H9 (cell line): Measurements from ENCODE around the gene RBPJ. TPM values are rescaled to one million over a fixed set of nuclear protein-coding genes. Genes with fewer than 3 reads are reported as not detected.

Source experiments
- DNase-seq: peaks from one replicate; pipeline ENCODE4 v3.0.0-alpha.2; 2017
- H2AFZ ChIP-seq: one replicate; pipeline ENCODE4 v1.6.1; 2013; ENCODE audit warnings: mild to moderate bottlenecking, low read length, control low read depth, moderate library complexity
- H2AK5ac ChIP-seq: 2 replicates; pipeline ENCODE4 v1.6.1; 2013; ENCODE audit warnings: low read length, control low read depth, mixed read lengths; ENCODE audit not compliant: insufficient read length
- H2BK120ac ChIP-seq: one replicate; pipeline ENCODE4 v1.6.1; 2013; ENCODE audit warnings: low read depth, mild to moderate bottlenecking, low read length, control low read depth, inconsistent platforms; ENCODE audit not compliant: poor library complexity, severe bottlenecking
- H2BK12ac ChIP-seq: 2 replicates; pipeline ENCODE4 v1.6.1; 2013; ENCODE audit warnings: low read length, control low read depth, mixed read lengths, low read depth; ENCODE audit not compliant: insufficient read length
- H2BK15ac ChIP-seq: 2 replicates; pipeline ENCODE4 v1.6.1; 2013; ENCODE audit warnings: low read depth, low read length, control low read depth
- H2BK20ac ChIP-seq: one replicate; pipeline ENCODE4 v1.6.1; 2013; ENCODE audit warnings: low read depth, mild to moderate bottlenecking, low read length, control low read depth, inconsistent platforms; ENCODE audit not compliant: poor library complexity, severe bottlenecking
- H2BK5ac ChIP-seq: 2 replicates; pipeline ENCODE4 v1.6.1; 2013; ENCODE audit warnings: low read length, control low read depth, mixed read lengths; ENCODE audit not compliant: insufficient read length
- H3K14ac ChIP-seq: 2 replicates; pipeline ENCODE4 v1.6.1; 2013; ENCODE audit warnings: low read length, control low read depth; ENCODE audit not compliant: insufficient read depth
- H3K18ac ChIP-seq: 2 replicates; pipeline ENCODE4 v1.6.1; 2013; ENCODE audit warnings: low read depth, mild to moderate bottlenecking, mixed read lengths, low read length, control low read depth; ENCODE audit not compliant: insufficient read length
- H3K23ac ChIP-seq: 2 replicates; pipeline ENCODE4 v1.6.1; 2013; ENCODE audit warnings: low read length, control low read depth, mixed read lengths, low read depth; ENCODE audit not compliant: insufficient read length
- H3K23me2 ChIP-seq: 2 replicates; pipeline ENCODE4 v1.6.1; 2013; ENCODE audit warnings: low read depth, mild to moderate bottlenecking, mixed read lengths, low read length, control low read depth; ENCODE audit not compliant: insufficient read length, poor library complexity, severe bottlenecking
- H3K27ac ChIP-seq: 2 replicates; pipeline ENCODE4 v1.5.1; 2013; ENCODE audit warnings: low read length, control low read depth, mixed read lengths, low read depth; ENCODE audit not compliant: insufficient read length
- H3K27me3 ChIP-seq: 2 replicates; pipeline ENCODE4 v1.6.1; 2013; ENCODE audit warnings: low read length, control low read depth, inconsistent platforms; ENCODE audit not compliant: insufficient read depth
- H3K4ac ChIP-seq: 2 replicates; pipeline ENCODE4 v1.6.1; 2013; ENCODE audit warnings: low read depth, mild to moderate bottlenecking, control low read depth, inconsistent platforms, low read length, moderate library complexity
- H3K4me1 ChIP-seq: 2 replicates; pipeline ENCODE4 v1.6.1; 2013; ENCODE audit warnings: low read length, control low read depth, inconsistent platforms; ENCODE audit not compliant: insufficient read depth
- H3K4me2 ChIP-seq: 2 replicates; pipeline ENCODE4 v1.6.1; 2013; ENCODE audit warnings: low read length, control low read depth, mixed read lengths; ENCODE audit not compliant: insufficient read length, insufficient read depth
- H3K56ac ChIP-seq: 2 replicates; pipeline ENCODE4 v1.6.1; 2013; ENCODE audit warnings: low read depth, mild to moderate bottlenecking, mixed read lengths, low read length, control low read depth; ENCODE audit not compliant: insufficient read length
- H3K79me1 ChIP-seq: 2 replicates; pipeline ENCODE4 v1.6.1; 2013; ENCODE audit warnings: low read depth, mild to moderate bottlenecking, moderate library complexity, low read length, control low read depth, inconsistent platforms; ENCODE audit not compliant: insufficient read depth, poor library complexity, severe bottlenecking
- H3K79me2 ChIP-seq: 2 replicates; pipeline ENCODE4 v1.6.1; 2013; ENCODE audit warnings: low read length, control low read depth, inconsistent platforms; ENCODE audit not compliant: insufficient read depth
- H3K9ac ChIP-seq: 2 replicates; pipeline ENCODE4 v1.6.1; 2013; ENCODE audit warnings: low read length, control low read depth, mixed read lengths; ENCODE audit not compliant: insufficient read length; ENCODE audit errors: extremely low read depth
- H3K9me3 ChIP-seq: one replicate; pipeline ENCODE4 v1.6.1; 2013; ENCODE audit warnings: low read depth, low read length, inconsistent platforms; ENCODE audit not compliant: control insufficient read depth
- H3T11ph ChIP-seq: one replicate; pipeline ENCODE4 v1.6.1; 2013; ENCODE audit warnings: mild to moderate bottlenecking, low read length, control low read depth, inconsistent platforms
- H4K20me1 ChIP-seq: one replicate; pipeline ENCODE4 v1.6.1; 2013; ENCODE audit not compliant: control insufficient read depth, insufficient read length, insufficient read depth
- H4K5ac ChIP-seq: 2 replicates; pipeline ENCODE4 v1.6.1; 2013; ENCODE audit warnings: low read depth, mild to moderate bottlenecking, mixed read lengths, low read length, control low read depth; ENCODE audit not compliant: insufficient read length
- H4K8ac ChIP-seq: replicated peaks from 2 replicates; pipeline ENCODE4 v1.6.1; 2013; ENCODE audit warnings: low read length, control low read depth, mixed read lengths, low read depth; ENCODE audit not compliant: insufficient read length
- H4K91ac ChIP-seq: 2 replicates; pipeline ENCODE4 v1.6.1; 2013; ENCODE audit warnings: low read depth, mild to moderate bottlenecking, moderate library complexity, mixed read lengths, low read length, control low read depth; ENCODE audit not compliant: insufficient read length
- H3K27ac Mint-ChIP-seq, 3 experiments: 2 replicates in 2 of 3; 3 replicates in 1 of 3; pipeline ENCODE4 v1.8.0; 2020 to 2021; ENCODE audit warnings: mixed read lengths in 3 of 3, mild to moderate bottlenecking in 1 of 3, moderate library complexity in 1 of 3
- H3K27me3 Mint-ChIP-seq: 2 replicates; pipeline ENCODE4 v1.8.0; 2021; ENCODE audit warnings: low read depth, mild to moderate bottlenecking, moderate library complexity, mixed read lengths
- H3K36me3 Mint-ChIP-seq, 3 experiments: 2 replicates in 2 of 3; 3 replicates in 1 of 3; pipeline ENCODE4 v1.8.0; 2020 to 2021; ENCODE audit warnings: low read depth in 3 of 3, mixed read lengths in 3 of 3; ENCODE audit not compliant: insufficient read depth in 1 of 3
- H3K4me1 Mint-ChIP-seq, 2 experiments: 2 replicates each; pipeline ENCODE4 v1.8.0; 2020; ENCODE audit warnings: mixed read lengths in 2 of 2
- H3K4me3 Mint-ChIP-seq, 2 experiments: 2 replicates in 1 of 2; 3 replicates in 1 of 2; pipeline ENCODE4 v1.8.0; 2020 to 2021; ENCODE audit warnings: mild to moderate bottlenecking in 2 of 2, mixed read lengths in 2 of 2, moderate library complexity in 1 of 2
- H3K9me3 Mint-ChIP-seq, 2 experiments: 2 replicates in 1 of 2; 3 replicates in 1 of 2; pipeline ENCODE4 v1.8.0; 2020; ENCODE audit warnings: mild to moderate bottlenecking in 2 of 2, mixed read lengths in 2 of 2, moderate library complexity in 1 of 2
- WGBS: extraction: QIAGEN DNeasy Blood & Tissue Kit; methylation state at CpG from one replicate; pipeline ENCODE4 v1.1.7; 2013; ENCODE audit warnings: missing lambda C conversion rate, low lambda C conversion rate, mixed read lengths; ENCODE audit not compliant: insufficient read length; ENCODE audit errors: extremely low coverage; 5-methylcytosine and 5-hydroxymethylcytosine counted together
- total RNA-seq: library from RNA; stranded (reverse); gene quantifications from 2 replicates; pipeline ENCODE4 v1.2.1, GENCODE V29; 2021
- TF ChIP-seq, protein P1 (sequence below): fragments of 200-600 bp; sonication (generic); conservative IDR thresholded peaks from 3 replicates; pipeline ENCODE4 v1.8.0; 2021; ENCODE audit warnings: antibody characterized with exemption, mild to moderate bottlenecking

Gene RBPJ
- total RNA-seq, 1 experiment from 2014 or later: 166 TPM

DNA sequence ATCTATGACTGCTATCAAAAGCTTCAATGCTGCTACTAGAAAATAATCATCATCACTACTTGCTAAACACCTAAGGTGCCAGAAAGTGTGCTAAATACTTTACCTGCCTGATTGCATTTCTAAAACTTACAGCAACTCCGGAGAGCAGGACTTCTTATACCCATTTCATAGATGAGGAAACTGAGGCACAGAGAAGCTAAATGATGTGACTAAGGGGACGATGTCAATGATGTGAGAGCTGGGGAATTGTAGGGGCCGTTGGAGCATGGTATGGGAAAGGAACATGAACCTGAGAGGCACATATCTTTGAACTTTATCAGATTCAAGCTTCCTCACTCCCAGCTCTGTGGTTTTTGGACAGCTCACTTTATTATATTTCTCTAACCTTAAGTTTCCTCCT, 130.8 kb downstream of the RBPJ start:
- Histone ChIP-seq H3K23ac (no peak overlapping the region), H3K23me2 (no peaks in the 10 kb centered on the region), H3K4me2 (no peak overlapping the region), H4K8ac (no peak overlapping the region), H3K9ac (no peak overlapping the region), H2BK20ac (no peak overlapping the region), H3K4ac (no peak overlapping the region), H3K9me3 (no peaks in the 10 kb centered on the region), H3K79me2 (no peaks in the 10 kb centered on the region), H2AFZ (no peak overlapping the region), H4K20me1 (no peaks in the 10 kb centered on the region), H3K14ac (no peak overlapping the region), H3K79me1 (no peaks in the 10 kb centered on the region), H3K18ac (no peak overlapping the region), H3K27ac (no peak overlapping the region), H3K4me1 (no peaks in the 10 kb centered on the region), H2BK120ac (no peak overlapping the region), H2BK5ac (no peak overlapping the region), H3K56ac (no peak overlapping the region), H3K27me3 (no peaks in the 10 kb centered on the region), H3T11ph (no peak overlapping the region), H2BK15ac (no peak overlapping the region), H4K5ac (no peak overlapping the region), H4K91ac (no peak overlapping the region), H2AK5ac (no peak overlapping the region), H2BK12ac (no peak overlapping the region)
- Mint-ChIP-seq H3K9me3 (peaks cover 6 to 24% of the 10 kb centered on the region in 2 experiments), H3K4me1 (peaks cover 16% of the 10 kb centered on the region in 2 experiments), H3K27ac (0 out of 7 replicates have a peak overlapping the region, but pooled peaks of 1 of the 3 experiments have one; percentile 40), H3K4me3 (no peak overlapping the region), H3K36me3 (peaks cover 1 to 22% (median 2%) of the 10 kb centered on the region in 3 experiments; a peak in 3 of 7 replicates), H3K27me3 (no peaks in the 10 kb centered on the region)
- no CpG with 5 or more reads among the region's 3 CpGs for WGBS
- TF ChIP-seq, protein P1, sequence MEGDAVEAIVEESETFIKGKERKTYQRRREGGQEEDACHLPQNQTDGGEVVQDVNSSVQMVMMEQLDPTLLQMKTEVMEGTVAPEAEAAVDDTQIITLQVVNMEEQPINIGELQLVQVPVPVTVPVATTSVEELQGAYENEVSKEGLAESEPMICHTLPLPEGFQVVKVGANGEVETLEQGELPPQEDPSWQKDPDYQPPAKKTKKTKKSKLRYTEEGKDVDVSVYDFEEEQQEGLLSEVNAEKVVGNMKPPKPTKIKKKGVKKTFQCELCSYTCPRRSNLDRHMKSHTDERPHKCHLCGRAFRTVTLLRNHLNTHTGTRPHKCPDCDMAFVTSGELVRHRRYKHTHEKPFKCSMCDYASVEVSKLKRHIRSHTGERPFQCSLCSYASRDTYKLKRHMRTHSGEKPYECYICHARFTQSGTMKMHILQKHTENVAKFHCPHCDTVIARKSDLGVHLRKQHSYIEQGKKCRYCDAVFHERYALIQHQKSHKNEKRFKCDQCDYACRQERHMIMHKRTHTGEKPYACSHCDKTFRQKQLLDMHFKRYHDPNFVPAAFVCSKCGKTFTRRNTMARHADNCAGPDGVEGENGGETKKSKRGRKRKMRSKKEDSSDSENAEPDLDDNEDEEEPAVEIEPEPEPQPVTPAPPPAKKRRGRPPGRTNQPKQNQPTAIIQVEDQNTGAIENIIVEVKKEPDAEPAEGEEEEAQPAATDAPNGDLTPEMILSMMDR: no peak
- DNase-seq: no peak
